GM13977 (cell line): ENCODE data around the gene MEG3.

Experiments
- DNase-seq: peaks from one replicate; pipeline ENCODE4 v3.0.0; 2012; ENCODE audit warnings: low spot score
- CTCF ChIP-seq: IDR thresholded peaks from 2 replicates; pipeline ENCODE4 v1.5.1; 2012; ENCODE audit warnings: mild to moderate bottlenecking, control low read depth; ENCODE audit not compliant: insufficient read depth; ENCODE audit errors: extremely low read depth, missing control alignments
- in situ Hi-C: fragments of 300-500 bp; cut with MboI; formaldehyde crosslinking; loops from one replicate; pipeline ENCODE4 v1.12.0; 2022; ENCODE audit warnings: low sequenced_read_pairs, low pct_unique_long_range_greater_than_20kb, mixed read lengths, inconsistent platforms; ENCODE audit not compliant: unreplicated experiment

MEG3 gene

DNA sequence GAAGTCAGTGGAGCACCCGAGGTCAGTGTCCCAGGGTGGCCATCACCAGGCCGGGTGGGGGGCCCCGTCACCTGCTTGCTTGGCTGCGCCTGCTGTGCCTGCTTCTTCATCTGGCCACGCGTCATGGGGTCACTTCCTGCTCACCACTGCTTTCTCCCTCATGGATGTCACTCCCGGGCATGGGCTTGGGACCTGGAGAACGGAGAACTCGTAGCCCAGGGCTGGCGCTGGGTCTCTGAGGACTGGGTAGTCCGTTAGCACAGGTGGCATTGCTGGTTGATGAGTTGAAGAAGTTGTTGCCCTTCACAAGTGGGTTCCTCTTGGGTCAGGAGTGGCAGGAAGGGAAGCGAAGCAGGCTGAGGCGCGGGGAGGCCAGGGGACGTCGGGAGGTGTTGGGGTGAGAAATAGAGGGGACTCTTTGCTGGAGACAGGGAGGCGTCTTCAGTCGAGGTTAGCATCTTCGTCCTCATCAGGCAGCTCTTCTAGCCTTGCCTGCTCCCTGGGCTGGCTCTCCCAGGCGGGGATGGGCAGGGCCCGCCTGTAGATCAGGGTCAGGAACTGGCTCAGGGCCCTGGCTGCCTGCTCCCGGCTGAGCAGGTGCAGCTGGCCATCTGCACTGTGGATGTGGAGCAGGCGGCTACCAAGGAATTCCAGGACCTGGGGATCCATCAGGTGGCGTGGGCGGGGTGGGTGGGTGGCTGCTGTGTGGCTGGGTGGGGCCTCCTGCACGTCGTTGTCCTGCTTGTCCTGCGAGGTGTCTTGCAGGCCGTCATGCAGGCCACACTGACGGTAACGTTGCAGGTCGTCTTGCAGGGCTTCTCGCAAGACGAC lies 54.6 kb downstream of the MEG3 start:
- no peak for DNase-seq
- in situ Hi-C loops: no loop called here
- no peak for TF ChIP-seq CTCF

- no peak for TF ChIP-seq CTCF
- in situ Hi-C loops: no loop called here
- no peak for DNase-seq
Measured at GRCh38 chr14:100881211-100882025, 55.5 kb downstream of the MEG3 start.

- in situ Hi-C loops: no loop called here
- TF ChIP-seq CTCF: no peak
- no peak for DNase-seq
Measured at GRCh38 chr14:100882026-100882967, 56.4 kb downstream of the MEG3 start.

- no peak for TF ChIP-seq CTCF
- no peak for DNase-seq
- in situ Hi-C loops: no loop called here
Measured at GRCh38 chr14:100882991-100883788, 57.3 kb downstream of the MEG3 start.

DNA sequence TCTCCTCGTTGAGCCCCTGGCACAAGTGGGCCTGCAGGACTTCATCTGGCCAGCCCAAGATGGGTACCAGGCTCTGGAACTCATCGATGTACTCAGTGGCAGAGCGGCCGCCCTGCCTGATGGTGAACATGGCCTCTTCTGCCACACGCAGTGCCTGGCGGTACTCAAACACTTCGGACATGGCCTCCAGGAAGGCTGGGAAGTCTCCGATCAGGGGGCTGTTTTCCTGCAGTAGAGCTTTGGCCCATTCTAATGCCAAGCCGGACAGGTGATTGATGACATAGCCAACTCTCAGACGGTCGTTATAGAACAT lies 57.8 kb downstream of the MEG3 start:
- TF ChIP-seq CTCF: no peak
- DNase-seq: no peak
- in situ Hi-C loops: no loop called here
